Lower leg skin (tissue), 4 donors: ENCODE data around the gene GARS1. TPM values are rescaled to one million over a fixed set of nuclear protein-coding genes. Genes with fewer than 3 reads are reported as not detected.

Source experiments
- DNase-seq, 2 donors: peaks; one replicate each; pipeline ENCODE4 v3.0.0-alpha.2; 2019; ENCODE audit warnings: low spot score in 2 of 2
- H3K4me3 ChIP-seq: fragments of 200-600 bp; sonication (generic); 2 replicates; pipeline ENCODE4 v1.5.1; 2017; ENCODE audit warnings: mild to moderate bottlenecking, low read depth; ENCODE audit not compliant: poor library complexity, severe bottlenecking
- POLR2A ChIP-seq, 2 donors: fragments of 450-650 bp; IDR thresholded peaks; one replicate each; pipeline ENCODE4 v1.6.1; 2016 to 2017; ENCODE audit warnings: antibody characterized with exemption in 2 of 2, mild to moderate bottlenecking in 1 of 2, moderate library complexity in 1 of 2
- whole genome bisulfite sequencing, 2 donors: methylation state at CpG; one replicate each; pipeline ENCODE4 v1.1.5; 2018; 5-methylcytosine and 5-hydroxymethylcytosine counted together
- intact Hi-C: fragments of 100-400 bp; cut with DNase I; formaldehyde crosslinking; loops from one replicate; pipeline ENCODE4 v1.15.0; 2023; ENCODE audit warnings: low total_unique reads
- total RNA-seq, 4 donors: library from RNA; depleted of rRNA; stranded (reverse); fragments of >200 nt; gene quantifications; one replicate each; pipeline ENCODE4 v1.1.0, GENCODE V29; 2016
- TF ChIP-seq, protein P1 (sequence below), 3 donors: fragments of 450-650 bp; IDR thresholded peaks; one replicate each; pipeline ENCODE4 v1.5.1; 2016; ENCODE audit warnings: antibody characterized with exemption in 3 of 3, mild to moderate bottlenecking in 3 of 3, moderate library complexity in 2 of 3

Gene GARS1
- total RNA-seq, 4 donors from 2014 or later: 73.2 to 107 (median 99.8) TPM

GRCh38 chr7:30665449-30665848 is 70.8 kb downstream of the GARS1 start:
- TF ChIP-seq, protein P1, sequence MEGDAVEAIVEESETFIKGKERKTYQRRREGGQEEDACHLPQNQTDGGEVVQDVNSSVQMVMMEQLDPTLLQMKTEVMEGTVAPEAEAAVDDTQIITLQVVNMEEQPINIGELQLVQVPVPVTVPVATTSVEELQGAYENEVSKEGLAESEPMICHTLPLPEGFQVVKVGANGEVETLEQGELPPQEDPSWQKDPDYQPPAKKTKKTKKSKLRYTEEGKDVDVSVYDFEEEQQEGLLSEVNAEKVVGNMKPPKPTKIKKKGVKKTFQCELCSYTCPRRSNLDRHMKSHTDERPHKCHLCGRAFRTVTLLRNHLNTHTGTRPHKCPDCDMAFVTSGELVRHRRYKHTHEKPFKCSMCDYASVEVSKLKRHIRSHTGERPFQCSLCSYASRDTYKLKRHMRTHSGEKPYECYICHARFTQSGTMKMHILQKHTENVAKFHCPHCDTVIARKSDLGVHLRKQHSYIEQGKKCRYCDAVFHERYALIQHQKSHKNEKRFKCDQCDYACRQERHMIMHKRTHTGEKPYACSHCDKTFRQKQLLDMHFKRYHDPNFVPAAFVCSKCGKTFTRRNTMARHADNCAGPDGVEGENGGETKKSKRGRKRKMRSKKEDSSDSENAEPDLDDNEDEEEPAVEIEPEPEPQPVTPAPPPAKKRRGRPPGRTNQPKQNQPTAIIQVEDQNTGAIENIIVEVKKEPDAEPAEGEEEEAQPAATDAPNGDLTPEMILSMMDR (IDR thresholded peaks at IDR 0.05): no peak
- no peak for TF ChIP-seq POLR2A (IDR thresholded peaks at IDR 0.05)
- no peak overlapping the region for H3K4me3 ChIP-seq
- intact Hi-C loops: no loop called here
- 81 to 83% methylated on average over 11 of the region's 11 CpGs for WGBS, 2 donors
- no peak for DNase-seq

DNA sequence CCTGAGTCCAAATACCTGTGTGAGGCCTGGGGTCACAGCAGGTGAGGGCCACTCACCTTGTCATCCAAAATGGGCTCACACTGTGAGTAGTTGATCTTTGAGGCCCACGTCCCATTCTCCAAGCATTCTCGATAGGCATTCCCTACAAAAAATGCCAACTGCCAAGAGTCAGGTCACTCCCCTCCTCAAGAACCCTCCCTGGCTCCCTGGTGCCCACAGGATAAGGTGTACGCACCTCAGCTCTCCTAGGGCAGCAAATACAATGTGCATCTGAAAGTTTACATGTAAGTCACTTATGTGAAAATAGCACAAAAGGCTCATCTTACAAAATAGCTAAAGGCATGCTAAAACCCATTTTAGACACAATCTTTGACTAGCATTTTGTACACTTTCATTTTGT is 72.5 kb downstream of the GARS1 start:
- no peak overlapping the region for H3K4me3 ChIP-seq
- no peak for DNase-seq
- 82 to 85% methylated on average over 3 of the region's 3 CpGs for WGBS, 2 donors
- TF ChIP-seq, protein P1 (IDR thresholded peaks at IDR 0.05): no peak
- TF ChIP-seq POLR2A (IDR thresholded peaks at IDR 0.05): no peak
- intact Hi-C loops: no loop called here

- intact Hi-C loops: no loop called here
- TF ChIP-seq, protein P1 (IDR thresholded peaks at IDR 0.05): no peak
- no peak for TF ChIP-seq POLR2A (IDR thresholded peaks at IDR 0.05)
These were observed 73.4 kb downstream of the GARS1 start for GRCh38 chr7:30668102-30668501.

DNA sequence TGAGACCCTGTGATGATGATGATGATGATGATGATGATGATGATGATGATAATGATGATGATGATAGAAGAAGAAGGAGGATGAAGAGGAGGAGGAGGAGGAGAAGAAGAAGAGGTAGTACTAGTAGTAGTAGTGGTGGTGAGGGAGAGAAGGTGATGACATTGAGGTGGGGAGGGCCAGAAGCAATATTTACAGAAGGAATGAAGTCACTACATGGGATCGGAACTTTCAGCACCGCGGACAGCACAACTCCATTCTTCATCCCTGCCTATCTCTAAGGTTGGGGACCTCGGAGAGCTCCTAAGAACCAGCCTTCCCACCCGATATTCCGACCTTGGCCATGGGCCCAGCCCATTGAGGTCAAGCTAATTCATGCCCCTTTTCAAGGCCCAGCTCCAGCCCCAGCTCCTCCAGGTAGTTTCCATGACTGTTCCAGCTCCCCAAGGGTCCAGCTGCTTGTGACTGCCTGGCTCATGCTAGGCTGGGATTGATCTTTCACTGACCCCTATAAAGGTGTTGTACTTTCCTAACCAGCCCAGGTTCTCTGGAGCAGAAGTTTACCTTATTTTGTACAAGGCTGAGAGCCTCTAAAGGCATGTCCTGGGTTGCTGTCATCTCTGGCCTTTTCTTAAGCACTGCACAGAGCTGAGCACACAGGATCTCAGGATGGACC is 77.3 kb downstream of the GARS1 start:
- intact Hi-C loops: no loop called here
- 5 to 11% methylated on average over 6 of the region's 6 CpGs for WGBS, 2 donors
- H3K4me3 ChIP-seq: no peak overlapping the region
- TF ChIP-seq, protein P1 (IDR thresholded peaks at IDR 0.05): no peak
- no peak for TF ChIP-seq POLR2A (IDR thresholded peaks at IDR 0.05)
- no peak for DNase-seq

More at GRCh38 chr7:30668102-30668501, 73.4 kb downstream of the GARS1 start:
- H3K4me3 ChIP-seq: no peak overlapping the region
- 70 to 80% methylated on average over 4 of the region's 4 CpGs for WGBS, 2 donors
- DNase-seq: no peak

DNA sequence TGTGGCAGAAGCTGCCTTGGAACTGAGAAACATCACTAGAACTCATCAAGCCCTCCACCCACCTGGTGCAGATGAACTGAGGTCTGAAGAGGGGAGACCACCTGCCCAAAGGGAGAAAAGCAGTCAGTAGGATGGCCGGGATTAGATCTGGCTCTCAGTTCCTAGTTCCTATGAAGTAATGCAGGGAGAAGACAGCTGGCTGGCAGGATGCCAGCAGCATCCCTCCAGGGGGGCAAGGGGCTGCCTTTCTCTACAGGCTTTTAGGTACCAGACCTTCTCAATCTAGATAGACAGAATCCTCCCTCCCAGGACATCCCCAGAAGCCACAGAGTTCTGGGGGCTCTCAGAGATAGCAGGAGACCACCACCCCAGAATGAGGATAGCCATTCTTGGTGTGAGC is 79.7 kb downstream of the GARS1 start:
- H3K4me3 ChIP-seq: no peak overlapping the region
- WGBS, 2 donors: 13 to 35% methylated on average over 1 of the region's 1 CpG
- intact Hi-C loops: no loop called here
- no peak for DNase-seq
- TF ChIP-seq, protein P1 (IDR thresholded peaks at IDR 0.05): no peak
- no peak for TF ChIP-seq POLR2A (IDR thresholded peaks at IDR 0.05)

GRCh38 chr7:30674876-30675275 is 80.2 kb downstream of the GARS1 start:
- no peak overlapping the region for H3K4me3 ChIP-seq
- WGBS, 2 donors: 21 to 31% methylated on average over 1 to 2 of the region's 2 CpGs
- intact Hi-C loops: no loop called here
- TF ChIP-seq POLR2A (IDR thresholded peaks at IDR 0.05): no peak
- TF ChIP-seq, protein P1 (IDR thresholded peaks at IDR 0.05): no peak
- no peak for DNase-seq
